Measurements from ENCODE around the gene PRX. TPM values are rescaled to one million over a fixed set of nuclear protein-coding genes. Genes with fewer than 3 reads are reported as not detected.

The PRX gene
- total RNA-seq, 1 experiment from 2014 or later = 3.4 TPM

DNA sequence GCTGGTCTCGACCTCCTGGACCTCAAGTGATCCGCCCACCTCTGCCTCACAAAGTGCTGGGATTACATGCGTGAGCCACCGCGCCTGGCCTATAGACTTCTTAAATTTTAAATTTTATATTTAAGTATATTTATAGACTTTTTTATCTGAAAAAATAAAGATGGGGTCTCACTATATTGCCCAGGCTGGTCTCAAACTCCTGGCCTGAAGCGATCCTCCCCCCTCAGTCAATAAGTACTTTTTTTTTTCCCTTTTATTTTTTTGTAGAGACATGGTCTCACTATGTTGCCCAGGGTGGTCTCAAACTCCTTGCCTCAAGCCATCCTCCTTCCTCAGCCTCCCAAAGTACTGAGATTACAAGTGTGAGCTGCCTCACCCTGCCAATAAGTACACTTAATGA is 10.8 kb upstream of the PRX start:
- intact Hi-C loops (cut with micrococcal nuclease; ENCODE audit: unreplicated experiment) = no loop called here
- Histone ChIP-seq H3K27me3 (ENCODE audit: control insufficient read depth, insufficient read depth, low read length) (no peaks in the 10 kb centered on the region), H3K9me3 (ENCODE audit: control insufficient read depth, insufficient read depth, low read depth, low read length) (no peaks in the 10 kb centered on the region), H3K36me3 (ENCODE audit: control insufficient read depth, insufficient read depth, low read length) (peaks cover 4% of the 10 kb centered on the region; the same call in 1 of the 2 replicates), H3K4me1 (ENCODE audit: control insufficient read depth, insufficient read depth, low read length) (peaks cover 24% of the 10 kb centered on the region), H3K27ac (ENCODE audit: low read length) (peak overlapping the region; percentile 92), H3K4me3 (ENCODE audit: low read depth in 2 of 2, low read length in 2 of 2) (peak overlapping the region; percentile 85 to 93)
- BruUV-seq (replicated peaks) = no TSS peak
- no peak for ATAC-seq
- CTCF ChIA-PET = interaction anchor here (1.9 kb wide), 1 partner anchor 40 kb away, joined by 5 read pairs; no protein-coding TSS in a partner anchor
- in situ Hi-C loops (cut with HindIII; ENCODE audit: low pct_unique_long_range_greater_than_20kb, low sequenced_read_pairs) = no loop called here
- DNase-seq (ENCODE audit: low read depth, low spot score) = no peak
- POLR2A ChIA-PET = no interaction called here
- TF ChIP-seq, protein P1, sequence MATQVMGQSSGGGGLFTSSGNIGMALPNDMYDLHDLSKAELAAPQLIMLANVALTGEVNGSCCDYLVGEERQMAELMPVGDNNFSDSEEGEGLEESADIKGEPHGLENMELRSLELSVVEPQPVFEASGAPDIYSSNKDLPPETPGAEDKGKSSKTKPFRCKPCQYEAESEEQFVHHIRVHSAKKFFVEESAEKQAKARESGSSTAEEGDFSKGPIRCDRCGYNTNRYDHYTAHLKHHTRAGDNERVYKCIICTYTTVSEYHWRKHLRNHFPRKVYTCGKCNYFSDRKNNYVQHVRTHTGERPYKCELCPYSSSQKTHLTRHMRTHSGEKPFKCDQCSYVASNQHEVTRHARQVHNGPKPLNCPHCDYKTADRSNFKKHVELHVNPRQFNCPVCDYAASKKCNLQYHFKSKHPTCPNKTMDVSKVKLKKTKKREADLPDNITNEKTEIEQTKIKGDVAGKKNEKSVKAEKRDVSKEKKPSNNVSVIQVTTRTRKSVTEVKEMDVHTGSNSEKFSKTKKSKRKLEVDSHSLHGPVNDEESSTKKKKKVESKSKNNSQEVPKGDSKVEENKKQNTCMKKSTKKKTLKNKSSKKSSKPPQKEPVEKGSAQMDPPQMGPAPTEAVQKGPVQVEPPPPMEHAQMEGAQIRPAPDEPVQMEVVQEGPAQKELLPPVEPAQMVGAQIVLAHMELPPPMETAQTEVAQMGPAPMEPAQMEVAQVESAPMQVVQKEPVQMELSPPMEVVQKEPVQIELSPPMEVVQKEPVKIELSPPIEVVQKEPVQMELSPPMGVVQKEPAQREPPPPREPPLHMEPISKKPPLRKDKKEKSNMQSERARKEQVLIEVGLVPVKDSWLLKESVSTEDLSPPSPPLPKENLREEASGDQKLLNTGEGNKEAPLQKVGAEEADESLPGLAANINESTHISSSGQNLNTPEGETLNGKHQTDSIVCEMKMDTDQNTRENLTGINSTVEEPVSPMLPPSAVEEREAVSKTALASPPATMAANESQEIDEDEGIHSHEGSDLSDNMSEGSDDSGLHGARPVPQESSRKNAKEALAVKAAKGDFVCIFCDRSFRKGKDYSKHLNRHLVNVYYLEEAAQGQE (IDR thresholded peaks at IDR 0.05; ENCODE audit: insufficient read depth in 1 of 2, low read depth in 2 of 2, low read length in 1 of 2) = no peak
- no peak for TF ChIP-seq TCF7L2 (IDR thresholded peaks at IDR 0.05; ENCODE audit: low read depth, low read length)
- no peak for TF ChIP-seq POLR2AphosphoS5 (IDR thresholded peaks at IDR 0.05; ENCODE audit: low read depth, low read length)
- no peak for TF ChIP-seq SIN3A (IDR thresholded peaks at IDR 0.05; ENCODE audit: borderline replicate concordance, insufficient read depth, low read depth, low read length)
- TF ChIP-seq, protein P2, sequence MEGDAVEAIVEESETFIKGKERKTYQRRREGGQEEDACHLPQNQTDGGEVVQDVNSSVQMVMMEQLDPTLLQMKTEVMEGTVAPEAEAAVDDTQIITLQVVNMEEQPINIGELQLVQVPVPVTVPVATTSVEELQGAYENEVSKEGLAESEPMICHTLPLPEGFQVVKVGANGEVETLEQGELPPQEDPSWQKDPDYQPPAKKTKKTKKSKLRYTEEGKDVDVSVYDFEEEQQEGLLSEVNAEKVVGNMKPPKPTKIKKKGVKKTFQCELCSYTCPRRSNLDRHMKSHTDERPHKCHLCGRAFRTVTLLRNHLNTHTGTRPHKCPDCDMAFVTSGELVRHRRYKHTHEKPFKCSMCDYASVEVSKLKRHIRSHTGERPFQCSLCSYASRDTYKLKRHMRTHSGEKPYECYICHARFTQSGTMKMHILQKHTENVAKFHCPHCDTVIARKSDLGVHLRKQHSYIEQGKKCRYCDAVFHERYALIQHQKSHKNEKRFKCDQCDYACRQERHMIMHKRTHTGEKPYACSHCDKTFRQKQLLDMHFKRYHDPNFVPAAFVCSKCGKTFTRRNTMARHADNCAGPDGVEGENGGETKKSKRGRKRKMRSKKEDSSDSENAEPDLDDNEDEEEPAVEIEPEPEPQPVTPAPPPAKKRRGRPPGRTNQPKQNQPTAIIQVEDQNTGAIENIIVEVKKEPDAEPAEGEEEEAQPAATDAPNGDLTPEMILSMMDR (IDR thresholded peaks at IDR 0.05) = no peak

DNA sequence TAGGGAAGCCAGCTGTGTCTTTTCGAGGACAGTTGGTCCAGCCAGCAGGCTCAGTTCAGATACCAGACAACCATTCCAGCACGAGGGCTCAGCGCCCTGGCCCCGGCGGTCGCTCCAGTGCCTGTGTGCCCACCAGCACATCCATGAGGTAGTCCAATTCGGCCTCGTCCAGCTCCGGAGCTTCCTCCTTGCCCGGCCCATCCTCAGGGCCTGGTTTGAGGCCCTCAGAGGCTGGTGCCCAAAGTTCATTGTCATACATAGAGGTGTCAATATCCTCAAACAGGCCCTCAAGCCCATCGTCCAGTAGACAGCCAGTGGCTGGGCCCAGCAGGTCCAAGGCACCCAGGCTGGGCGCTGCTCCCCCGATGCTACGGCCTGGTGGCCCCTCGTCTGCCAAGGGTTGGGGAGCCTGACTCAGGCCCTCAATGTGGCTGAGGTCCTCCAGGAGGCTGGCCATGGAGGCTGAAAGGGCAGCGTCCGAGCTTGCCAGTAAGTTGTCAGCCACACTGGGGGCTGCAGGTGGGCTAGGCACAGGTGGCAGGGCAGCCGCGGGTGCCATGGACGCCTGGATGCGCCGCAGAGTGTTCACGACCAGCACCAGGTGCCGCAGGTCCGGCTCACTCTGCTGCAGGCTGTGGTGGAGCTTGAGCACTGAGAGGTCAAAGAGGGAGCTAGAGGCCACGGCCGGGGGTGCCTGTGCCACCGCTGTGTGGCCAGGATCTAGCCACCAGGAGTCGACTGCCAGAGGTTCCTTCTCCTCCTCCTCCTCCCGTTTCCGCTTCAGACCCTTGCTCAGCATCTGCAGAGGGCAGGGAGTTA is 9.8 kb upstream of the PRX start:
- ChIA-PET POLR2A (no interaction called here), CTCF (interaction anchor here (0.5 to 1.9 kb wide), 2 partner anchors 41 to 118 kb away, joined by 3 to 5 read pairs; no protein-coding TSS in a partner anchor)
- peak overlapping the region in 1 of 2 experiments; percentile 64; a peak in 2 of 4 replicates for H3K4me3 ChIP-seq (ENCODE audit: low read depth in 2 of 2, low read length in 2 of 2)
- H3K27ac ChIP-seq (ENCODE audit: low read length) = peak overlapping the region; percentile 92
- H3K9me3 ChIP-seq (ENCODE audit: control insufficient read depth, insufficient read depth, low read depth, low read length) = no peaks in the 10 kb centered on the region
- intact Hi-C loops (cut with micrococcal nuclease; ENCODE audit: unreplicated experiment) (no loop called here), in situ Hi-C loops (cut with HindIII; ENCODE audit: low pct_unique_long_range_greater_than_20kb, low sequenced_read_pairs) (no loop called here)
- H3K36me3 ChIP-seq (ENCODE audit: control insufficient read depth, insufficient read depth, low read length) = peaks cover 4% of the 10 kb centered on the region; the same call in 1 of the 2 replicates
- TF ChIP-seq, protein P2 (IDR thresholded peaks at IDR 0.05) = no peak
- TF ChIP-seq, protein P1 (IDR thresholded peaks at IDR 0.05; ENCODE audit: insufficient read depth in 1 of 2, low read depth in 2 of 2, low read length in 1 of 2) = no peak
- TF ChIP-seq POLR2AphosphoS5 (IDR thresholded peaks at IDR 0.05; ENCODE audit: low read depth, low read length) = no peak
- no peak for TF ChIP-seq SIN3A (IDR thresholded peaks at IDR 0.05; ENCODE audit: borderline replicate concordance, insufficient read depth, low read depth, low read length)
- TF ChIP-seq TCF7L2 (IDR thresholded peaks at IDR 0.05; ENCODE audit: low read depth, low read length) = no peak
- ATAC-seq = no peak
- BruUV-seq (replicated peaks) = no TSS peak
- no peaks in the 10 kb centered on the region for H3K27me3 ChIP-seq (ENCODE audit: control insufficient read depth, insufficient read depth, low read length)
- DNase-seq (ENCODE audit: low read depth, low spot score) = no peak
- H3K4me1 ChIP-seq (ENCODE audit: control insufficient read depth, insufficient read depth, low read length) = peaks cover 24% of the 10 kb centered on the region

Data from Panc1 (cell line).